Measurements from ENCODE around the gene HMX1.

HMX1 gene

GRCh38 chr4:8871417-8872401 is at the start of gene HMX1:
HMX1 (minus strand) TSS chr4:8871839; CDS start chr4:8871614, 225 bp downstream.
- no peak for DNase-seq

GRCh38 chr4:8920969-8921368 is 49.3 kb upstream of the HMX1 start:
- DNase-seq, result no peak

GRCh38 chr4:8920289-8920965 is 48.8 kb upstream of the HMX1 start:
- DNase-seq, result no peak

- no peak for DNase-seq
Observed at GRCh38 chr4:8919651-8920288, 48.1 kb upstream of the HMX1 start.

- peak; percentile 8 to 21 for DNase-seq
Observed at GRCh38 chr4:8917868-8918783, 46.5 kb upstream of the HMX1 start.

GRCh38 chr4:8917321-8917811 is 45.7 kb upstream of the HMX1 start:
- no peak for DNase-seq

GRCh38 chr4:8916906-8917305 is 45.3 kb upstream of the HMX1 start:
- DNase-seq, result no peak

GRCh38 chr4:8916351-8916885 is 44.8 kb upstream of the HMX1 start:
- no peak for DNase-seq

GRCh38 chr4:8915201-8916200 is 43.9 kb upstream of the HMX1 start:
- DNase-seq, result no peak

- DNase-seq, result no peak
Observed at GRCh38 chr4:8914461-8915171, 43.0 kb upstream of the HMX1 start.

- no peak for DNase-seq
Observed at GRCh38 chr4:8913858-8914460, 42.3 kb upstream of the HMX1 start.

- no peak for DNase-seq
Observed at GRCh38 chr4:8913121-8913857, 41.6 kb upstream of the HMX1 start.

- DNase-seq, result no peak
Observed at GRCh38 chr4:8912506-8912905, 40.9 kb upstream of the HMX1 start.

- no peak for DNase-seq
Observed at GRCh38 chr4:8912089-8912455, 40.4 kb upstream of the HMX1 start.

- DNase-seq, result no peak
Observed at GRCh38 chr4:8911316-8912088, 39.9 kb upstream of the HMX1 start.

GRCh38 chr4:8910822-8911315 is 39.2 kb upstream of the HMX1 start:
- DNase-seq, result no peak

- DNase-seq, result no peak
Observed at GRCh38 chr4:8910100-8910821, 38.6 kb upstream of the HMX1 start.
